MCF 10A (cell line): ENCODE data around the gene LZTR1. TPM values are rescaled to one million over a fixed set of nuclear protein-coding genes. Genes with fewer than 3 reads are reported as not detected.

ENCODE experiments used
- BruUV-seq: library from RNA; stranded (reverse); fragments of 400-500 nt; replicated peaks from 2 replicates; lab custom pipeline; 2021; lab: Mats Ljungman, UMichigan
- CTCF ChIA-PET: fragments of 300-600 bp; sonication (Branson Sonifier 250); formaldehyde crosslinking; extraction: SDS; loops from one replicate; lab custom pipeline; 2021; ENCODE audit warnings: antibody characterized with exemption, inconsistent platforms; lab: Yijun Ruan, JAX
- POLR2A ChIA-PET: fragments of 300-600, 350-650 bp; sonication (Branson Sonifier 250); formaldehyde crosslinking; extraction: SDS; loops from one replicate; lab custom pipeline; 2020; ENCODE audit warnings: antibody characterized with exemption, inconsistent platforms; lab: Yijun Ruan, JAX
- DNase-seq: peaks from one replicate; pipeline ENCODE4 v3.0.0-alpha.2; 2018; ENCODE audit not compliant: unreplicated experiment
- H3K27ac Mint-ChIP-seq: one replicate; pipeline ENCODE4 v1.8.0; 2022; ENCODE audit warnings: mild to moderate bottlenecking, low read depth, mixed read lengths; ENCODE audit not compliant: unreplicated experiment
- H3K27me3 Mint-ChIP-seq: one replicate; pipeline ENCODE4 v1.8.0; 2022; ENCODE audit warnings: mixed read lengths; ENCODE audit not compliant: insufficient read depth, unreplicated experiment
- H3K36me3 Mint-ChIP-seq: one replicate; pipeline ENCODE4 v1.8.0; 2022; ENCODE audit warnings: mild to moderate bottlenecking, moderate library complexity, mixed read lengths; ENCODE audit not compliant: insufficient read depth, unreplicated experiment
- H3K4me1 Mint-ChIP-seq: one replicate; pipeline ENCODE4 v1.8.0; 2022; ENCODE audit warnings: mixed read lengths; ENCODE audit not compliant: insufficient read depth, unreplicated experiment
- H3K4me3 Mint-ChIP-seq: one replicate; pipeline ENCODE4 v1.8.0; 2022; ENCODE audit warnings: mild to moderate bottlenecking, moderate library complexity, mixed read lengths; ENCODE audit not compliant: unreplicated experiment
- H3K9me3 Mint-ChIP-seq: one replicate; pipeline ENCODE4 v1.8.0; 2022; ENCODE audit warnings: mixed read lengths; ENCODE audit not compliant: unreplicated experiment
- CTCF ChIP-seq: fragments of 200-600 bp; IDR thresholded peaks from one replicate; pipeline ENCODE4 v1.8.0; 2022; ENCODE audit warnings: antibody characterized with exemption, mild to moderate bottlenecking; ENCODE audit not compliant: unreplicated experiment
- intact Hi-C: fragments of 100-400 bp; cut with micrococcal nuclease; formaldehyde crosslinking; loops from 2 replicates; pipeline ENCODE4 v1.14.1; 2022
- total RNA-seq: library from RNA; stranded (reverse); gene quantifications from 2 replicates; pipeline ENCODE4 v1.2.3, GENCODE V29; 2022

LZTR1 gene
- total RNA-seq, 1 experiment from 2014 or later = 49.2 TPM

GRCh38 chr22:20975541-20976290, 6.4 kb upstream of the LZTR1 start:
- ChIA-PET CTCF (interaction anchor here (1.6 kb wide), 1 partner anchor 14 kb away, joined by 5 read pairs; no protein-coding TSS in a partner anchor), POLR2A (interaction anchor here (0.6 kb wide), 1 partner anchor 90 kb away, joined by 3 read pairs; no protein-coding TSS in a partner anchor)
- H3K27me3 Mint-ChIP-seq = no peaks in the 10 kb centered on the region
- no peak for TF ChIP-seq CTCF
- intact Hi-C loops = no loop called here
- no peaks in the 10 kb centered on the region for H3K4me1 Mint-ChIP-seq
- peaks cover 8% of the 10 kb centered on the region for H3K9me3 Mint-ChIP-seq
- H3K27ac Mint-ChIP-seq = no peak overlapping the region
- no TSS peak for BruUV-seq
- DNase-seq = no peak
- H3K4me3 Mint-ChIP-seq = no peak overlapping the region
- H3K36me3 Mint-ChIP-seq = peaks cover 6% of the 10 kb centered on the region

GRCh38 chr22:20976291-20976877, 5.7 kb upstream of the LZTR1 start:
- no TSS peak for BruUV-seq
- CTCF ChIA-PET = interaction anchor here (1.6 kb wide), 1 partner anchor 15 kb away, joined by 5 read pairs; no protein-coding TSS in a partner anchor
- TF ChIP-seq CTCF = no peak
- Mint-ChIP-seq H3K27ac (no peak overlapping the region), H3K4me1 (no peaks in the 10 kb centered on the region), H3K9me3 (peaks cover 8% of the 10 kb centered on the region), H3K27me3 (no peaks in the 10 kb centered on the region), H3K36me3 (peaks cover 6% of the 10 kb centered on the region), H3K4me3 (no peak overlapping the region)
- no peak for DNase-seq
- POLR2A ChIA-PET = interaction anchor here (0.6 kb wide), 1 partner anchor 91 kb away, joined by 3 read pairs; no protein-coding TSS in a partner anchor
- intact Hi-C loops = no loop called here

- no peak overlapping the region for H3K4me3 Mint-ChIP-seq
- DNase-seq = no peak
- CTCF ChIA-PET = interaction anchor here (0.7 to 1.6 kb wide), 2 partner anchors 13 to 16 kb away, joined by 5 read pairs; no protein-coding TSS in a partner anchor
- no peak overlapping the region for H3K27ac Mint-ChIP-seq
- H3K36me3 Mint-ChIP-seq = peaks cover 6% of the 10 kb centered on the region
- TF ChIP-seq CTCF = no peak
- H3K4me1 Mint-ChIP-seq = no peaks in the 10 kb centered on the region
- H3K27me3 Mint-ChIP-seq = no peaks in the 10 kb centered on the region
- intact Hi-C loops = no loop called here
- POLR2A ChIA-PET = no interaction called here
- BruUV-seq = no TSS peak
- H3K9me3 Mint-ChIP-seq = peaks cover 8% of the 10 kb centered on the region
Observed at GRCh38 chr22:20977019-20977418, 5.1 kb upstream of the LZTR1 start.

GRCh38 chr22:20977516-20978170, 4.5 kb upstream of the LZTR1 start:
- no peak for DNase-seq
- intact Hi-C loops = no loop called here
- no peak for TF ChIP-seq CTCF
- no peak overlapping the region for H3K4me3 Mint-ChIP-seq
- H3K4me1 Mint-ChIP-seq = no peaks in the 10 kb centered on the region
- no peak overlapping the region for H3K27ac Mint-ChIP-seq
- H3K9me3 Mint-ChIP-seq = peaks cover 8% of the 10 kb centered on the region
- POLR2A ChIA-PET = no interaction called here
- BruUV-seq = no TSS peak
- CTCF ChIA-PET = interaction anchor here (0.7 kb wide), 1 partner anchor 12 kb away, joined by 5 read pairs; no protein-coding TSS in a partner anchor
- peaks cover 6% of the 10 kb centered on the region for H3K36me3 Mint-ChIP-seq
- H3K27me3 Mint-ChIP-seq = no peaks in the 10 kb centered on the region
